Hepatocyte (in vitro differentiated cells): ENCODE results near the gene PDGFA.

ENCODE experiments used
- CTCF ChIP-seq: fragments of 200-600 bp; sonication (generic); IDR thresholded peaks from 2 replicates; pipeline ENCODE4 v1.5.1; 2016; ENCODE audit warnings: antibody characterized with exemption, mild to moderate bottlenecking; ENCODE audit not compliant: poor library complexity
- EZH2phosphoT487 ChIP-seq: fragments of 200-600 bp; sonication (generic); IDR thresholded peaks from one replicate; pipeline ENCODE4 v1.6.1; 2018; ENCODE audit warnings: antibody characterized with exemption, mild to moderate bottlenecking, low read depth, moderate library complexity; ENCODE audit not compliant: unreplicated experiment, severe bottlenecking

GRCh38 chr7:474605-475424 is 44.8 kb downstream of the PDGFA start:
- TF ChIP-seq CTCF (no peak), EZH2phosphoT487 (no peak)
